ENCODE results near the gene FBXO10. TPM values are rescaled to one million over a fixed set of nuclear protein-coding genes. Genes with fewer than 3 reads are reported as not detected.

The FBXO10 gene
- total RNA-seq, 2 experiments from 2014 or later: 0.81 to 2.3 TPM

- Histone ChIP-seq H3K9me3 (ENCODE audit: control insufficient read depth in 1 of 2, insufficient read depth in 1 of 2, low read length in 2 of 2) (no peaks in the 10 kb centered on the region), H3K27ac (ENCODE audit: low read depth in 1 of 2, low read length in 2 of 2) (no peak overlapping the region), H3K4me1 (ENCODE audit: insufficient read depth, low read length) (peaks cover 3% of the 10 kb centered on the region), H3K27me3 (ENCODE audit: control insufficient read depth in 1 of 2, insufficient read depth in 2 of 2, low read length in 2 of 2) (no peaks in the 10 kb centered on the region), H3K36me3 (ENCODE audit: insufficient read depth, low read length) (no peaks in the 10 kb centered on the region), H3K4me3 (ENCODE audit: low read length) (no peak overlapping the region)
- Mint-ChIP-seq H3K4me1 (ENCODE audit: low read depth) (no peaks in the 10 kb centered on the region), H3K27ac (no peak overlapping the region), H3K36me3 (ENCODE audit: low read depth) (no peaks in the 10 kb centered on the region), H3K4me3 (no peak overlapping the region), H3K27me3 (peaks cover 10% of the 10 kb centered on the region), H3K9me3 (no peaks in the 10 kb centered on the region)
- TF ChIP-seq CTCF (IDR thresholded peaks at IDR 0.05): no peak
- no peak for ATAC-seq (ENCODE audit: poor library complexity)
- POLR2A ChIA-PET: interaction anchor here (0.6 kb wide), 1 partner anchor 28 kb away, joined by 3 read pairs; no protein-coding TSS in a partner anchor
- intact Hi-C loops (cut with DNase I, micrococcal nuclease): loop anchor here in 1 of 2 experiments (5.0 kb wide), 1 partner anchor 53 kb away; no protein-coding TSS in a partner anchor
- CTCF ChIA-PET: no interaction called here
- no peak for DNase-seq
These were observed 43.6 kb upstream of the FBXO10 start for GRCh38 chr9:37619806-37620205.

- H3K36me3 Mint-ChIP-seq (ENCODE audit: low read depth): no peaks in the 10 kb centered on the region
- no peaks in the 10 kb centered on the region for H3K27me3 ChIP-seq (ENCODE audit: control insufficient read depth in 1 of 2, insufficient read depth in 2 of 2, low read length in 2 of 2)
- ATAC-seq (ENCODE audit: poor library complexity) (no peak), DNase-seq (no peak)
- H3K4me3 Mint-ChIP-seq: no peak overlapping the region
- no peaks in the 10 kb centered on the region for H3K9me3 ChIP-seq (ENCODE audit: control insufficient read depth in 1 of 2, insufficient read depth in 1 of 2, low read length in 2 of 2)
- no peaks in the 10 kb centered on the region for H3K9me3 Mint-ChIP-seq
- no peaks in the 10 kb centered on the region for H3K36me3 ChIP-seq (ENCODE audit: insufficient read depth, low read length)
- POLR2A ChIA-PET: no interaction called here
- CTCF ChIA-PET: no interaction called here
- no peak overlapping the region for H3K4me3 ChIP-seq (ENCODE audit: low read length)
- no peak for TF ChIP-seq CTCF (IDR thresholded peaks at IDR 0.05)
- H3K27me3 Mint-ChIP-seq: peaks cover 10% of the 10 kb centered on the region
- H3K27ac ChIP-seq (ENCODE audit: low read depth in 1 of 2, low read length in 2 of 2): no peak overlapping the region
- peaks cover 3% of the 10 kb centered on the region for H3K4me1 ChIP-seq (ENCODE audit: insufficient read depth, low read length)
- no peaks in the 10 kb centered on the region for H3K4me1 Mint-ChIP-seq (ENCODE audit: low read depth)
- H3K27ac Mint-ChIP-seq: no peak overlapping the region
- intact Hi-C loops (cut with DNase I, micrococcal nuclease): loop anchor here in 1 of 2 experiments (5.0 kb wide), 1 partner anchor 52 kb away; no protein-coding TSS in a partner anchor
These were observed 42.6 kb upstream of the FBXO10 start for GRCh38 chr9:37618817-37619216.

GRCh38 chr9:37617832-37618231, 41.7 kb upstream of the FBXO10 start:
- no peak overlapping the region for H3K4me3 ChIP-seq (ENCODE audit: low read length)
- no peak overlapping the region for H3K27ac Mint-ChIP-seq
- ATAC-seq (ENCODE audit: poor library complexity) (no peak), DNase-seq (no peak)
- ChIA-PET CTCF (no interaction called here), POLR2A (no interaction called here)
- TF ChIP-seq CTCF (IDR thresholded peaks at IDR 0.05): no peak
- peaks cover 13% of the 10 kb centered on the region for H3K27me3 Mint-ChIP-seq
- no peaks in the 10 kb centered on the region for H3K9me3 Mint-ChIP-seq
- peaks cover 3% of the 10 kb centered on the region for H3K4me1 ChIP-seq (ENCODE audit: insufficient read depth, low read length)
- no peaks in the 10 kb centered on the region for H3K36me3 ChIP-seq (ENCODE audit: insufficient read depth, low read length)
- no peak overlapping the region for H3K27ac ChIP-seq (ENCODE audit: low read depth in 1 of 2, low read length in 2 of 2)
- no peak overlapping the region for H3K4me3 Mint-ChIP-seq
- H3K27me3 ChIP-seq (ENCODE audit: control insufficient read depth in 1 of 2, insufficient read depth in 2 of 2, low read length in 2 of 2): no peaks in the 10 kb centered on the region
- no peaks in the 10 kb centered on the region for H3K4me1 Mint-ChIP-seq (ENCODE audit: low read depth)
- intact Hi-C loops (cut with DNase I, micrococcal nuclease): loop anchor here in 1 of 2 experiments (5.0 kb wide), 1 partner anchor 51 kb away; no protein-coding TSS in a partner anchor
- no peaks in the 10 kb centered on the region for H3K36me3 Mint-ChIP-seq (ENCODE audit: low read depth)
- H3K9me3 ChIP-seq (ENCODE audit: control insufficient read depth in 1 of 2, insufficient read depth in 1 of 2, low read length in 2 of 2): no peaks in the 10 kb centered on the region
